ENCODE data around the gene AP1G2. TPM values are rescaled to one million over a fixed set of nuclear protein-coding genes. Genes with fewer than 3 reads are reported as not detected.
A peak's percentile ranks its signal among the peaks of the same experiment; 100 is the strongest.
"Not testable (repeated sequence)": the region's sequence is repeated elsewhere in the genome, so short reads cannot be mapped to it uniquely, and the experiment has no call there.

Gene AP1G2
- total and polyA plus RNA-seq, 3 donors from 2014 or later, result 33.6 to 83.4 (median 76.9) TPM

GRCh38 chr14:23600322-23600707, 32.7 kb upstream of the AP1G2 start:
- Histone ChIP-seq H3K27me3 (no peaks in the 10 kb centered on the region), H3K4me3 (no peak overlapping the region), H3K4me1 (no peaks in the 10 kb centered on the region), H3K27ac (no peak overlapping the region), H3K9me3 (no peaks in the 10 kb centered on the region), H3K36me3 (ENCODE audit: low read depth, missing control alignments) (no peaks in the 10 kb centered on the region)
- WGBS, 2 donors, result 86 to 97% methylated on average over 2 of the region's 2 CpGs
- intact Hi-C loops (cut with DNase I; ENCODE audit: low total_unique reads), result no loop called here
- no peak for TF ChIP-seq POLR2A (IDR thresholded peaks at IDR 0.05)
- no peak for TF ChIP-seq CTCF (IDR thresholded peaks at IDR 0.05)
- no peak for DNase-seq

- DNase-seq, H3K4me1 ChIP-seq: not testable (repeated sequence)
- WGBS, 2 donors, result 90 to 92% methylated on average over 3 of the region's 3 CpGs
Measured at GRCh38 chr14:23594191-23594590, 26.6 kb upstream of the AP1G2 start.

GRCh38 chr14:23590198-23590597, 22.6 kb upstream of the AP1G2 start:
- intact Hi-C loops (cut with DNase I; ENCODE audit: low total_unique reads), result no loop called here

More at GRCh38 chr14:23594191-23594590, 26.6 kb upstream of the AP1G2 start:
- H3K4me3 ChIP-seq; H3K36me3 ChIP-seq (ENCODE audit: low read depth, missing control alignments); H3K27me3 ChIP-seq; H3K27ac ChIP-seq; intact Hi-C loops (cut with DNase I; ENCODE audit: low total_unique reads); H3K9me3 ChIP-seq: not testable (repeated sequence)

GRCh38 chr14:23589606-23590005, 22.0 kb upstream of the AP1G2 start:
- Histone ChIP-seq H3K36me3 (ENCODE audit: low read depth, missing control alignments) (no peaks in the 10 kb centered on the region), H3K27me3 (no peaks in the 10 kb centered on the region), H3K27ac (peak overlapping the region in 1 of 2 donors; percentile 4), H3K4me1 (peaks cover 6% of the 10 kb centered on the region), H3K4me3 (no peak overlapping the region), H3K9me3 (no peaks in the 10 kb centered on the region)
- no peak for TF ChIP-seq POLR2A (IDR thresholded peaks at IDR 0.05)
- no peak for TF ChIP-seq CTCF (IDR thresholded peaks at IDR 0.05)
- WGBS, 2 donors, result 85 to 98% methylated on average over 2 of the region's 2 CpGs
- DNase-seq, result no peak
- intact Hi-C loops (cut with DNase I; ENCODE audit: low total_unique reads), result no loop called here

More at GRCh38 chr14:23590198-23590597, 22.6 kb upstream of the AP1G2 start:
- H3K4me1 ChIP-seq, result peaks cover 6% of the 10 kb centered on the region
- H3K9me3 ChIP-seq, result no peaks in the 10 kb centered on the region
- 80 to 88% methylated on average over 4 of the region's 4 CpGs for WGBS, 2 donors
- no peak for DNase-seq
- no peak overlapping the region for H3K4me3 ChIP-seq
- no peaks in the 10 kb centered on the region for H3K27me3 ChIP-seq
- no peaks in the 10 kb centered on the region for H3K36me3 ChIP-seq (ENCODE audit: low read depth, missing control alignments)
- H3K27ac ChIP-seq, result no peak overlapping the region
- TF ChIP-seq POLR2A (IDR thresholded peaks at IDR 0.05) (no peak), CTCF (IDR thresholded peaks at IDR 0.05) (no peak)

- H3K27ac ChIP-seq, result peak overlapping the region in 1 of 2 donors; percentile 4
- intact Hi-C loops (cut with DNase I; ENCODE audit: low total_unique reads), result no loop called here
Measured at GRCh38 chr14:23588884-23589598, 21.4 kb upstream of the AP1G2 start.

GRCh38 chr14:23584527-23585203, 17.1 kb upstream of the AP1G2 start:
- H3K9me3 ChIP-seq; H3K4me3 ChIP-seq; intact Hi-C loops (cut with DNase I; ENCODE audit: low total_unique reads); H3K27ac ChIP-seq; DNase-seq; H3K36me3 ChIP-seq (ENCODE audit: low read depth, missing control alignments); H3K27me3 ChIP-seq; H3K4me1 ChIP-seq: not testable (repeated sequence)
- 72 to 77% methylated on average over 20 to 22 of the region's 26 CpGs for WGBS, 2 donors

More at GRCh38 chr14:23588884-23589598, 21.4 kb upstream of the AP1G2 start:
- Histone ChIP-seq H3K4me3 (no peak overlapping the region), H3K36me3 (ENCODE audit: low read depth, missing control alignments) (no peaks in the 10 kb centered on the region), H3K4me1 (peaks cover 6% of the 10 kb centered on the region), H3K27me3 (no peaks in the 10 kb centered on the region), H3K9me3 (no peaks in the 10 kb centered on the region)
- peak; percentile 95 for DNase-seq
- 22 to 28% methylated on average over 4 to 5 of the region's 5 CpGs for WGBS, 2 donors
- peak; percentile 67 to 73 (median 72) for TF ChIP-seq CTCF (IDR thresholded peaks at IDR 0.05)
- TF ChIP-seq POLR2A (IDR thresholded peaks at IDR 0.05), result no peak

GRCh38 chr14:23583761-23584526, 16.4 kb upstream of the AP1G2 start:
- H3K9me3 ChIP-seq; H3K27ac ChIP-seq; H3K4me3 ChIP-seq; H3K36me3 ChIP-seq (ENCODE audit: low read depth, missing control alignments); intact Hi-C loops (cut with DNase I; ENCODE audit: low total_unique reads); H3K27me3 ChIP-seq; H3K4me1 ChIP-seq: not testable (repeated sequence)
- 79 to 80% methylated on average over 21 to 25 of the region's 25 CpGs for WGBS, 2 donors
- DNase-seq, result peak; percentile 28
